ENCODE data around the gene JAK2. TPM values are rescaled to one million over a fixed set of nuclear protein-coding genes. Genes with fewer than 3 reads are reported as not detected.
"Not testable (repeated sequence)": the region's sequence is repeated elsewhere in the genome, so short reads cannot be mapped to it uniquely, and the experiment has no call there.

The JAK2 gene
- total and polyA plus RNA-seq, 2 experiments from 2014 or later: 14.3 to 17.1 TPM

- H2AFZ ChIP-seq: no peak overlapping the region
- H3K27ac ChIP-seq: no peak overlapping the region
- H3K36me3 ChIP-seq (replicated peaks; ENCODE audit: insufficient read depth, low read depth): no peaks in the 10 kb centered on the region
- H3K4me3 ChIP-seq: no peak overlapping the region
- no peak for DNase-seq (ENCODE audit: low spot score)
- no peaks in the 10 kb centered on the region for H3K79me2 ChIP-seq
- TF ChIP-seq EZH2phosphoT487 (IDR thresholded peaks at IDR 0.05; ENCODE audit: low read depth, severe bottlenecking, unreplicated experiment): no peak
- H3K9me2 ChIP-seq (replicated peaks; ENCODE audit: insufficient read depth): no peaks in the 10 kb centered on the region
- WGBS (ENCODE audit: low lambda C conversion rate, missing lambda C conversion rate): 99% methylated on average over 3 of the region's 3 CpGs
- H3K9me3 ChIP-seq (ENCODE audit: low read depth): no peaks in the 10 kb centered on the region
- H3K4me1 ChIP-seq (ENCODE audit: insufficient read depth): no peaks in the 10 kb centered on the region
- H3K27me3 ChIP-seq: no peaks in the 10 kb centered on the region
- H4K20me1 ChIP-seq (ENCODE audit: insufficient read depth, poor library complexity, severe bottlenecking): no peaks in the 10 kb centered on the region
- H3K4me2 ChIP-seq: no peak overlapping the region
These were observed 40.3 kb downstream of the JAK2 start for GRCh38 chr9:5025416-5025815.

- WGBS (ENCODE audit: low lambda C conversion rate, missing lambda C conversion rate): 99% methylated on average over 19 of the region's 19 CpGs
- H3K9me3 ChIP-seq (ENCODE audit: low read depth); H3K4me3 ChIP-seq; H4K20me1 ChIP-seq (ENCODE audit: insufficient read depth, poor library complexity, severe bottlenecking); H3K27ac ChIP-seq; H3K36me3 ChIP-seq (replicated peaks; ENCODE audit: insufficient read depth, low read depth); H2AFZ ChIP-seq; H3K4me2 ChIP-seq; H3K79me2 ChIP-seq; H3K27me3 ChIP-seq; H3K9me2 ChIP-seq (replicated peaks; ENCODE audit: insufficient read depth); DNase-seq (ENCODE audit: low spot score); H3K4me1 ChIP-seq (ENCODE audit: insufficient read depth): not testable (repeated sequence)
These were observed 46.9 kb downstream of the JAK2 start for GRCh38 chr9:5031941-5032340.

- H3K4me1 ChIP-seq (ENCODE audit: insufficient read depth): no peaks in the 10 kb centered on the region
- H3K36me3 ChIP-seq (replicated peaks; ENCODE audit: insufficient read depth, low read depth): no peaks in the 10 kb centered on the region
- no peaks in the 10 kb centered on the region for H3K9me3 ChIP-seq (ENCODE audit: low read depth)
- TF ChIP-seq EZH2 (IDR thresholded peaks at IDR 0.05; ENCODE audit: borderline replicate concordance) (no peak), EZH2phosphoT487 (IDR thresholded peaks at IDR 0.05; ENCODE audit: low read depth, severe bottlenecking, unreplicated experiment) (no peak), CTCF (IDR thresholded peaks at IDR 0.05; ENCODE audit: poor library complexity) (no peak)
- no peaks in the 10 kb centered on the region for H3K79me2 ChIP-seq
- no peaks in the 10 kb centered on the region for H3K27me3 ChIP-seq
- H3K9me2 ChIP-seq (replicated peaks; ENCODE audit: insufficient read depth): no peaks in the 10 kb centered on the region
- no peak for DNase-seq (ENCODE audit: low spot score)
- H4K20me1 ChIP-seq (ENCODE audit: insufficient read depth, poor library complexity, severe bottlenecking): no peaks in the 10 kb centered on the region
- H2AFZ ChIP-seq: no peak overlapping the region
- 97% methylated on average over 47 of the region's 47 CpGs for WGBS (ENCODE audit: low lambda C conversion rate, missing lambda C conversion rate)
- H3K27ac ChIP-seq: no peak overlapping the region
- no peak overlapping the region for H3K4me3 ChIP-seq
- H3K4me2 ChIP-seq: no peak overlapping the region
These were observed 55.8 kb downstream of the JAK2 start for GRCh38 chr9:5040730-5041389.

GRCh38 chr9:5041390-5042115 lies 56.5 kb downstream of the JAK2 start:
- H3K79me2 ChIP-seq: no peaks in the 10 kb centered on the region
- H3K4me1 ChIP-seq (ENCODE audit: insufficient read depth): no peaks in the 10 kb centered on the region
- no peak overlapping the region for H3K27ac ChIP-seq
- no peaks in the 10 kb centered on the region for H3K36me3 ChIP-seq (replicated peaks; ENCODE audit: insufficient read depth, low read depth)
- no peaks in the 10 kb centered on the region for H3K9me3 ChIP-seq (ENCODE audit: low read depth)
- H2AFZ ChIP-seq: no peak overlapping the region
- no peaks in the 10 kb centered on the region for H4K20me1 ChIP-seq (ENCODE audit: insufficient read depth, poor library complexity, severe bottlenecking)
- H3K4me2 ChIP-seq: no peak overlapping the region
- no peaks in the 10 kb centered on the region for H3K9me2 ChIP-seq (replicated peaks; ENCODE audit: insufficient read depth)
- no peak overlapping the region for H3K4me3 ChIP-seq
- WGBS (ENCODE audit: low lambda C conversion rate, missing lambda C conversion rate): 99% methylated on average over 48 of the region's 48 CpGs
- no peaks in the 10 kb centered on the region for H3K27me3 ChIP-seq
- no peak for DNase-seq (ENCODE audit: low spot score)
- TF ChIP-seq CTCF (IDR thresholded peaks at IDR 0.05; ENCODE audit: poor library complexity): no peak
- no peak for TF ChIP-seq EZH2phosphoT487 (IDR thresholded peaks at IDR 0.05; ENCODE audit: low read depth, severe bottlenecking, unreplicated experiment)
- TF ChIP-seq EZH2 (IDR thresholded peaks at IDR 0.05; ENCODE audit: borderline replicate concordance): no peak
